RWPE1 (cell line): ENCODE results near the gene GGACT.
"Not testable (repeated sequence)": the region's sequence is repeated elsewhere in the genome, so short reads cannot be mapped to it uniquely, and the experiment has no call there.

Experiments
- CTCF ChIA-PET: fragments of 350-600 bp; sonication (Branson Sonifier 250); formaldehyde crosslinking; extraction: SDS; loops from one replicate; lab custom pipeline; 2021; lab: Yijun Ruan, JAX
- POLR2A ChIA-PET: fragments of 400-600 bp; formaldehyde crosslinking; extraction: SDS; loops from one replicate; lab custom pipeline; 2020; ENCODE audit warnings: antibody characterized with exemption; ENCODE audit not compliant: low non-redundant PET; lab: Yijun Ruan, JAX
- DNase-seq: peaks from one replicate; pipeline ENCODE4 v3.0.0; 2012; ENCODE audit warnings: low spot score
- H3K27ac ChIP-seq: fragments of 450-650 bp; 2 replicates; pipeline ENCODE4 v1.5.1; 2017
- CTCF ChIP-seq: fragments of 450-650 bp; conservative IDR thresholded peaks from 2 replicates; pipeline ENCODE4 v1.5.1; 2017; ENCODE audit warnings: low read depth, mild to moderate bottlenecking

The GGACT gene

GRCh38 chr13:100633461-100633860 lies 44.9 kb upstream of the GGACT start:
- peak; percentile 5 for DNase-seq
- H3K27ac ChIP-seq = peak overlapping the region; percentile 25; the same call in 1 of the 2 replicates
- CTCF ChIA-PET = no interaction called here
- POLR2A ChIA-PET = no interaction called here
- no peak for TF ChIP-seq CTCF

- TF ChIP-seq CTCF = no peak
- ChIA-PET POLR2A (no interaction called here), CTCF (no interaction called here)
- no peak overlapping the region for H3K27ac ChIP-seq
- DNase-seq = no peak
Observed at GRCh38 chr13:100630555-100630954, 42.0 kb upstream of the GGACT start.

- no peak overlapping the region for H3K27ac ChIP-seq
- ChIA-PET CTCF (no interaction called here), POLR2A (no interaction called here)
- TF ChIP-seq CTCF = no peak
- no peak for DNase-seq
Observed at GRCh38 chr13:100627120-100627519, 38.5 kb upstream of the GGACT start.

- H3K27ac ChIP-seq = no peak overlapping the region
- ChIA-PET CTCF (no interaction called here), POLR2A (no interaction called here)
- TF ChIP-seq CTCF = no peak
- DNase-seq = no peak
Observed at GRCh38 chr13:100625447-100625846, 36.9 kb upstream of the GGACT start.

- no peak overlapping the region for H3K27ac ChIP-seq
- ChIA-PET POLR2A (no interaction called here), CTCF (interaction anchor here (0.7 kb wide), 2 partner anchors 461 to 1611 kb away, joined by 3 read pairs; no protein-coding TSS in a partner anchor)
- no peak for DNase-seq
- TF ChIP-seq CTCF = no peak
Observed at GRCh38 chr13:100620792-100621191, 32.2 kb upstream of the GGACT start.

- ChIA-PET CTCF (no interaction called here), POLR2A (no interaction called here)
- no peak for TF ChIP-seq CTCF
Observed at GRCh38 chr13:100619940-100620339, 31.4 kb upstream of the GGACT start.

GRCh38 chr13:100618897-100619296 lies 30.3 kb upstream of the GGACT start:
- H3K27ac ChIP-seq, POLR2A ChIA-PET, CTCF ChIA-PET, DNase-seq: not testable (repeated sequence)

More at GRCh38 chr13:100619940-100620339, 31.4 kb upstream of the GGACT start:
- H3K27ac ChIP-seq = no peak overlapping the region
- no peak for DNase-seq
